Measurements from ENCODE around the gene SERPINB6.

The SERPINB6 gene

GRCh38 chr6:2957696-2958330 is 13.6 kb downstream of the SERPINB6 start:
- no peaks in the 10 kb centered on the region for H3K9me3 Mint-ChIP-seq

GRCh38 chr6:2956930-2957685 is 14.3 kb downstream of the SERPINB6 start:
- Mint-ChIP-seq H3K27ac (ENCODE audit: low read depth) (no peak overlapping the region), H3K4me1 (peaks cover 11% of the 10 kb centered on the region), H3K36me3 (ENCODE audit: insufficient read depth) (peaks cover 6% of the 10 kb centered on the region), H3K4me3 (no peak overlapping the region), H3K9me3 (no peaks in the 10 kb centered on the region), H3K27me3 (no peaks in the 10 kb centered on the region)
- ATAC-seq (replicated peaks; ENCODE audit: extremely low read depth, poor library complexity, severe bottlenecking) (no peak), DNase-seq (ENCODE audit: low spot score in 2 of 2) (no peak)

More at GRCh38 chr6:2957696-2958330, 13.6 kb downstream of the SERPINB6 start:
- Mint-ChIP-seq H3K27me3 (no peaks in the 10 kb centered on the region), H3K36me3 (ENCODE audit: insufficient read depth) (peaks cover 8% of the 10 kb centered on the region), H3K4me1 (peaks cover 13% of the 10 kb centered on the region), H3K4me3 (no peak overlapping the region), H3K27ac (ENCODE audit: low read depth) (no peak overlapping the region)
- DNase-seq (ENCODE audit: low spot score in 2 of 2), result no peak
- ATAC-seq (replicated peaks; ENCODE audit: extremely low read depth, poor library complexity, severe bottlenecking), result no peak

GRCh38 chr6:2953098-2953497 is 18.3 kb downstream of the SERPINB6 start:
- Mint-ChIP-seq H3K27me3 (no peaks in the 10 kb centered on the region), H3K36me3 (ENCODE audit: insufficient read depth) (peaks cover 8% of the 10 kb centered on the region), H3K4me3 (no peak overlapping the region), H3K9me3 (no peaks in the 10 kb centered on the region), H3K4me1 (no peaks in the 10 kb centered on the region), H3K27ac (ENCODE audit: low read depth) (peak overlapping the region; percentile 29)
- ATAC-seq (replicated peaks; ENCODE audit: extremely low read depth, poor library complexity, severe bottlenecking) (no peak), DNase-seq (ENCODE audit: low spot score in 2 of 2) (no peak)

GRCh38 chr6:2952557-2953095 is 18.7 kb downstream of the SERPINB6 start:
- H3K27me3 Mint-ChIP-seq, result no peaks in the 10 kb centered on the region
- H3K36me3 Mint-ChIP-seq (ENCODE audit: insufficient read depth), result peaks cover 5% of the 10 kb centered on the region
- no peaks in the 10 kb centered on the region for H3K9me3 Mint-ChIP-seq
- ATAC-seq (replicated peaks; ENCODE audit: extremely low read depth, poor library complexity, severe bottlenecking) (peak; percentile 76), DNase-seq (ENCODE audit: low spot score in 2 of 2) (peak; percentile 37 to 52)
- peak overlapping the region; percentile 29 for H3K27ac Mint-ChIP-seq (ENCODE audit: low read depth)
- H3K4me1 Mint-ChIP-seq, result no peaks in the 10 kb centered on the region
- H3K4me3 Mint-ChIP-seq, result peak overlapping the region; percentile 58

- H3K27me3 Mint-ChIP-seq, result no peaks in the 10 kb centered on the region
- H3K9me3 Mint-ChIP-seq, result no peaks in the 10 kb centered on the region
- H3K4me3 Mint-ChIP-seq, result no peak overlapping the region
- peak overlapping the region; percentile 74 for H3K27ac Mint-ChIP-seq (ENCODE audit: low read depth)
- DNase-seq (ENCODE audit: low spot score in 2 of 2), result no peak
- H3K36me3 Mint-ChIP-seq (ENCODE audit: insufficient read depth), result peaks cover 5% of the 10 kb centered on the region
- no peaks in the 10 kb centered on the region for H3K4me1 Mint-ChIP-seq
- ATAC-seq (replicated peaks; ENCODE audit: extremely low read depth, poor library complexity, severe bottlenecking), result no peak
Observed at GRCh38 chr6:2951728-2952127, 19.6 kb downstream of the SERPINB6 start.

- Mint-ChIP-seq H3K9me3 (no peaks in the 10 kb centered on the region), H3K36me3 (ENCODE audit: insufficient read depth) (peaks cover 3% of the 10 kb centered on the region), H3K4me1 (no peaks in the 10 kb centered on the region), H3K27ac (ENCODE audit: low read depth) (no peak overlapping the region), H3K27me3 (no peaks in the 10 kb centered on the region), H3K4me3 (no peak overlapping the region)
- no peak for ATAC-seq (replicated peaks; ENCODE audit: extremely low read depth, poor library complexity, severe bottlenecking)
- no peak for DNase-seq (ENCODE audit: low spot score in 2 of 2)
Observed at GRCh38 chr6:2950713-2951112, 20.7 kb downstream of the SERPINB6 start.

GRCh38 chr6:2949536-2950083 is 21.8 kb downstream of the SERPINB6 start:
- no peak for DNase-seq (ENCODE audit: low spot score in 2 of 2)
- no peak for ATAC-seq (replicated peaks; ENCODE audit: extremely low read depth, poor library complexity, severe bottlenecking)
- no peaks in the 10 kb centered on the region for H3K9me3 Mint-ChIP-seq
- no peaks in the 10 kb centered on the region for H3K27me3 Mint-ChIP-seq
- no peak overlapping the region for H3K4me3 Mint-ChIP-seq
- no peak overlapping the region for H3K27ac Mint-ChIP-seq (ENCODE audit: low read depth)
- H3K36me3 Mint-ChIP-seq (ENCODE audit: insufficient read depth), result peaks cover 2% of the 10 kb centered on the region
- H3K4me1 Mint-ChIP-seq, result no peaks in the 10 kb centered on the region

- Mint-ChIP-seq H3K4me3 (no peak overlapping the region), H3K27ac (ENCODE audit: low read depth) (no peak overlapping the region), H3K9me3 (no peaks in the 10 kb centered on the region), H3K36me3 (ENCODE audit: insufficient read depth) (peaks cover 2% of the 10 kb centered on the region), H3K27me3 (no peaks in the 10 kb centered on the region), H3K4me1 (no peaks in the 10 kb centered on the region)
- DNase-seq (ENCODE audit: low spot score in 2 of 2) (no peak), ATAC-seq (replicated peaks; ENCODE audit: extremely low read depth, poor library complexity, severe bottlenecking) (no peak)
Observed at GRCh38 chr6:2949121-2949520, 22.2 kb downstream of the SERPINB6 start.

GRCh38 chr6:2948228-2949025 is 22.9 kb downstream of the SERPINB6 start:
- no peak overlapping the region for H3K4me3 Mint-ChIP-seq
- peaks cover under 1% of the 10 kb centered on the region for H3K4me1 Mint-ChIP-seq
- no peak overlapping the region for H3K27ac Mint-ChIP-seq (ENCODE audit: low read depth)
- H3K27me3 Mint-ChIP-seq, result no peaks in the 10 kb centered on the region
- H3K9me3 Mint-ChIP-seq, result no peaks in the 10 kb centered on the region
- no peak for DNase-seq (ENCODE audit: low spot score in 2 of 2)
- no peak for ATAC-seq (replicated peaks; ENCODE audit: extremely low read depth, poor library complexity, severe bottlenecking)
- H3K36me3 Mint-ChIP-seq (ENCODE audit: insufficient read depth), result peaks cover 2% of the 10 kb centered on the region

GRCh38 chr6:2947445-2947844 is 23.9 kb downstream of the SERPINB6 start:
- Mint-ChIP-seq H3K27ac (ENCODE audit: low read depth) (no peak overlapping the region), H3K27me3 (no peaks in the 10 kb centered on the region), H3K9me3 (no peaks in the 10 kb centered on the region), H3K4me3 (no peak overlapping the region), H3K4me1 (peaks cover 11% of the 10 kb centered on the region), H3K36me3 (ENCODE audit: insufficient read depth) (peaks cover 2% of the 10 kb centered on the region)
- ATAC-seq (replicated peaks; ENCODE audit: extremely low read depth, poor library complexity, severe bottlenecking) (no peak), DNase-seq (ENCODE audit: low spot score in 2 of 2) (no peak)

- Mint-ChIP-seq H3K4me1 (peaks cover 26% of the 10 kb centered on the region), H3K27ac (ENCODE audit: low read depth) (no peak overlapping the region), H3K9me3 (no peaks in the 10 kb centered on the region), H3K27me3 (no peaks in the 10 kb centered on the region), H3K36me3 (ENCODE audit: insufficient read depth) (peaks cover 6% of the 10 kb centered on the region), H3K4me3 (no peak overlapping the region)
- DNase-seq (ENCODE audit: low spot score in 2 of 2) (no peak), ATAC-seq (replicated peaks; ENCODE audit: extremely low read depth, poor library complexity, severe bottlenecking) (no peak)
Observed at GRCh38 chr6:2945153-2945452, 26.3 kb downstream of the SERPINB6 start.

- DNase-seq (ENCODE audit: low spot score in 2 of 2) (no peak), ATAC-seq (replicated peaks; ENCODE audit: extremely low read depth, poor library complexity, severe bottlenecking) (no peak)
- no peak overlapping the region for H3K27ac Mint-ChIP-seq (ENCODE audit: low read depth)
- no peaks in the 10 kb centered on the region for H3K9me3 Mint-ChIP-seq
- H3K4me3 Mint-ChIP-seq, result no peak overlapping the region
- peaks cover 28% of the 10 kb centered on the region for H3K4me1 Mint-ChIP-seq
- H3K27me3 Mint-ChIP-seq, result no peaks in the 10 kb centered on the region
- H3K36me3 Mint-ChIP-seq (ENCODE audit: insufficient read depth), result peaks cover 8% of the 10 kb centered on the region
Observed at GRCh38 chr6:2944405-2945152, 26.8 kb downstream of the SERPINB6 start.

Measured in central memory CD8-positive, alpha-beta T cell (primary cell).